Endothelial cell of umbilical vein (primary cell): ENCODE data around the gene AGAP3. TPM values are rescaled to one million over a fixed set of nuclear protein-coding genes. Genes with fewer than 3 reads are reported as not detected.

Experiments used
- BruUV-seq: library from RNA; stranded (reverse); fragments of 400-500 nt; replicated peaks from 2 replicates; lab custom pipeline; 2021; lab: Mats Ljungman, UMichigan
- CTCF ChIA-PET: fragments of 300-600, 350-600 bp; sonication (Branson Sonifier 250); formaldehyde crosslinking; loops from one replicate; lab custom pipeline; 2021; ENCODE audit warnings: antibody characterized with exemption, inconsistent platforms; lab: Charles Lee
- POLR2A ChIA-PET: fragments of 300-600, 350-600 bp; sonication (Branson Sonifier 250); formaldehyde crosslinking; loops from one replicate; lab custom pipeline; 2021; ENCODE audit warnings: antibody characterized with exemption, inconsistent platforms; lab: Charles Lee
- DNase-seq: peaks from one replicate; pipeline ENCODE4 v3.0.0-alpha.2; 2011; ENCODE audit warnings: low read depth, low spot score
- FAIRE-seq: peaks from 2 replicates; lab custom pipeline; 2011; peaks lifted over from hg19 to GRCh38; lab: Jason Lieb, UNC
- H2AFZ ChIP-seq: 2 replicates; pipeline ENCODE4 v1.6.0; 2012; ENCODE audit warnings: low read depth, low read length, control low read depth, inconsistent platforms
- H3K27ac ChIP-seq: 2 replicates; pipeline ENCODE4 v1.5.1; 2011; ENCODE audit warnings: low read depth, mild to moderate bottlenecking, control low read depth, low read length, moderate library complexity; ENCODE audit not compliant: insufficient read depth
- H3K27me3 ChIP-seq, 2 experiments: 2 replicates each; pipeline versions ENCODE4 v1.6.0 to v1.6.1; 2011; ENCODE audit warnings: low read length in 2 of 2, mixed read lengths in 1 of 2; ENCODE audit not compliant: control insufficient read depth in 2 of 2, insufficient read depth in 2 of 2
- H3K36me3 ChIP-seq, 2 experiments: 2 replicates in 1 of 2; 3 replicates in 1 of 2; pipeline ENCODE4 v1.5.1; 2011; ENCODE audit warnings: low read length in 2 of 2, mild to moderate bottlenecking in 1 of 2, moderate library complexity in 1 of 2; ENCODE audit not compliant: control insufficient read depth in 2 of 2, insufficient read depth in 2 of 2; ENCODE audit errors: extremely low read depth in 1 of 2
- H3K4me1 ChIP-seq: 3 replicates; pipeline ENCODE4 v1.5.1; 2011; ENCODE audit warnings: mild to moderate bottlenecking, low read length; ENCODE audit not compliant: control insufficient read depth, insufficient read depth; ENCODE audit errors: extremely low read depth
- H3K4me2 ChIP-seq: 2 replicates; pipeline ENCODE4 v1.6.1; 2011; ENCODE audit warnings: low read length, control low read depth, mixed read lengths; ENCODE audit not compliant: insufficient read depth
- H3K4me3 ChIP-seq, 3 experiments: fragments of 200-600 bp in 1 of 3; sonication (generic), shearing (Covaris generic) in 1 of 3; replicated peaks in 1 of 3; 2 replicates each; pipeline ENCODE4 v1.5.1; 2011 to 2016; ENCODE audit warnings: control low read depth in 3 of 3, low read length in 3 of 3, mild to moderate bottlenecking in 2 of 3, inconsistent platforms in 1 of 3, low read depth in 1 of 3, moderate library complexity in 1 of 3; ENCODE audit not compliant: insufficient read depth in 1 of 3
- H3K79me2 ChIP-seq: 2 replicates; pipeline ENCODE4 v1.6.0; 2012; ENCODE audit warnings: low read length, inconsistent platforms; ENCODE audit not compliant: control insufficient read depth, insufficient read depth
- H3K9ac ChIP-seq: replicated peaks from 2 replicates; pipeline ENCODE3; 2011; ENCODE audit warnings: low read length, control low read depth; ENCODE audit not compliant: insufficient read depth; ENCODE audit errors: extremely low read depth
- H3K9me1 ChIP-seq: replicated peaks from 3 replicates; pipeline ENCODE4 v1.6.0; 2011; ENCODE audit warnings: mild to moderate bottlenecking, low read length; ENCODE audit not compliant: control insufficient read depth, insufficient read depth; ENCODE audit errors: extremely low read depth
- H3K9me3 ChIP-seq: replicated peaks from 2 replicates; pipeline ENCODE4 v1.5.1; 2012; ENCODE audit warnings: low read length, inconsistent platforms; ENCODE audit not compliant: control insufficient read depth, insufficient read depth
- H4K20me1 ChIP-seq: replicated peaks from 2 replicates; pipeline ENCODE3; 2011; ENCODE audit warnings: mild to moderate bottlenecking, low read length; ENCODE audit not compliant: control insufficient read depth, insufficient read depth; ENCODE audit errors: extremely low read depth
- CTCF ChIP-seq, 2 donors: IDR thresholded peaks; 1 replicate in 1 of 2; 2 replicates in 1 of 2; pipeline ENCODE4 v1.5.1; 2011; ENCODE audit warnings: low read length in 2 of 2, mild to moderate bottlenecking in 2 of 2, moderate library complexity in 2 of 2, control low read depth in 1 of 2, inconsistent platforms in 1 of 2, low read depth in 1 of 2; ENCODE audit not compliant: insufficient read depth in 1 of 2; ENCODE audit errors: extremely low read depth in 1 of 2
- EZH2 ChIP-seq: IDR thresholded peaks from 2 replicates; pipeline ENCODE4 v1.6.1; 2012; ENCODE audit warnings: borderline replicate concordance, low read depth, mild to moderate bottlenecking, moderate library complexity, low read length, inconsistent platforms; ENCODE audit not compliant: severe bottlenecking
- FOS ChIP-seq: IDR thresholded peaks from 2 replicates; pipeline ENCODE4 v1.6.1; 2011; ENCODE audit warnings: mild to moderate bottlenecking, low read length, moderate library complexity, borderline replicate concordance; ENCODE audit not compliant: insufficient read depth
- GATA2 ChIP-seq: IDR thresholded peaks from 2 replicates; pipeline ENCODE4 v1.7.0; 2011; ENCODE audit warnings: low read depth, mild to moderate bottlenecking, moderate library complexity, mixed read lengths, low read length; ENCODE audit not compliant: insufficient read length, insufficient read depth
- POLR2A ChIP-seq: IDR thresholded peaks from 2 replicates; pipeline ENCODE4 v1.6.1; 2012; ENCODE audit warnings: low read depth, mild to moderate bottlenecking, control low read depth, low read length
- POLR2AphosphoS5 ChIP-seq: IDR thresholded peaks from 2 replicates; pipeline ENCODE4 v1.6.1; 2012; ENCODE audit warnings: low read depth, mild to moderate bottlenecking, control low read depth, low read length, moderate library complexity; ENCODE audit not compliant: insufficient read depth
- dilution Hi-C: fragments of 300-500 bp; cut with MboI; formaldehyde crosslinking; loops from one replicate; pipeline ENCODE4 v1.15.0; 2019; ENCODE audit warnings: low sequenced_read_pairs; ENCODE audit not compliant: extremely low pct_ligation_motif_present
- intact Hi-C: fragments of 100-400 bp; cut with micrococcal nuclease; formaldehyde crosslinking; loops from one replicate; pipeline ENCODE4 v1.10.0; 2022
- polyA plus RNA-seq, 4 experiments: library from polyadenylated mRNA; depleted of rRNA in 3 of 4; stranded (reverse) in 3 of 4; unstranded in 1 of 4; fragments of >200 nt; gene quantifications; 2 replicates each; pipeline versions ENCODE4 v1.2.1 to v1.2.3, GENCODE V29; 2011 to 2012; ENCODE audit warnings: missing spikeins in 1 of 4
- total RNA-seq: library from RNA; stranded (reverse); gene quantifications from 2 replicates; pipeline ENCODE4 v1.2.3, GENCODE V29; 2021

Gene AGAP3
- total and polyA plus RNA-seq, 2 donors (not counting 3 experiments of a cell fraction or from before 2014, with no cell fraction given): 171 to 174 TPM

- FAIRE-seq: peak; percentile 89
- peaks cover 0 to 2% of the 10 kb centered on the region in 2 experiments for H3K36me3 ChIP-seq
- H3K9me3 ChIP-seq: no peaks in the 10 kb centered on the region
- peaks cover 81% of the 10 kb centered on the region for H3K79me2 ChIP-seq
- no peak overlapping the region for H3K9ac ChIP-seq
- POLR2A ChIA-PET: no interaction called here
- CTCF ChIA-PET: interaction anchor here (0.8 to 3.5 kb wide), 6 partner anchors 15 to 142 kb away, joined by 3 to 29 read pairs (median 4); partner anchors contain the start of gene FASTK
- H3K4me3 ChIP-seq: no peak overlapping the region
- H3K4me1 ChIP-seq: peaks cover 17% of the 10 kb centered on the region
- no peak overlapping the region for H3K4me2 ChIP-seq
- intact Hi-C loops: loop anchor here (1.0 kb wide), 1 partner anchor 9 kb away; no protein-coding TSS in a partner anchor
- no TSS peak for BruUV-seq
- no peaks in the 10 kb centered on the region for H3K27me3 ChIP-seq
- no peak overlapping the region for H2AFZ ChIP-seq
- peak; percentile 85 for DNase-seq
- H3K9me1 ChIP-seq: no peaks in the 10 kb centered on the region
- H4K20me1 ChIP-seq: no peaks in the 10 kb centered on the region
- TF ChIP-seq FOS (peak; percentile 34), CTCF (IDR thresholded peaks at IDR 0.05; ENCODE audit: extremely low read depth in 1 of 2, insufficient read depth in 1 of 2, low read depth in 1 of 2, low read length in 2 of 2) (no peak)
- dilution Hi-C loops: no loop called here
- no peak overlapping the region for H3K27ac ChIP-seq
Measured at GRCh38 chr7:151104411-151105235, 18.3 kb downstream of the AGAP3 start.

GRCh38 chr7:151107882-151108281 is 21.6 kb downstream of the AGAP3 start:
- Histone ChIP-seq H3K79me2 (peaks cover 78% of the 10 kb centered on the region), H2AFZ (no peak overlapping the region), H3K27ac (no peak overlapping the region), H3K4me1 (peaks cover 17% of the 10 kb centered on the region), H4K20me1 (no peaks in the 10 kb centered on the region), H3K4me2 (no peak overlapping the region), H3K9me3 (no peaks in the 10 kb centered on the region), H3K4me3 (no peak overlapping the region), H3K27me3 (no peaks in the 10 kb centered on the region), H3K9me1 (no peaks in the 10 kb centered on the region), H3K9ac (no peak overlapping the region), H3K36me3 (peaks cover 0 to 2% of the 10 kb centered on the region in 2 experiments)
- TF ChIP-seq POLR2AphosphoS5: no peak
- TF ChIP-seq FOS: no peak
- no peak for TF ChIP-seq EZH2
- no peak for TF ChIP-seq GATA2
- TF ChIP-seq POLR2A: no peak
- ChIA-PET CTCF (interaction anchor here (0.6 to 4.5 kb wide), 7 partner anchors 13 to 209 kb away, joined by 3 to 23 read pairs (median 3); partner anchors contain the start of gene ABCB8), POLR2A (no interaction called here)
- intact Hi-C loops (no loop called here), dilution Hi-C loops (no loop called here)
- FAIRE-seq (no peak), DNase-seq (no peak)
- BruUV-seq: no TSS peak
